Body of pancreas (tissue), 4 donors: ENCODE results near the gene MRPL28. TPM values are rescaled to one million over a fixed set of nuclear protein-coding genes. Genes with fewer than 3 reads are reported as not detected.

Experiments used
- ATAC-seq: fragments of 150-250 bp; one replicate; pipeline ENCODE4 v1.9.1; 2016
- DNase-seq, 4 donors: peaks; one replicate each; pipeline ENCODE4 v3.0.0-alpha.2; 2019
- H3K27ac ChIP-seq, 4 donors: fragments of 200-600 bp; sonication (generic); 1 replicate in 3 of 4; 2 replicates in 1 of 4; pipeline versions ENCODE4 v1.5.1 to v1.6.1; 2016 to 2019; ENCODE audit warnings: mild to moderate bottlenecking in 1 of 4, mixed read lengths in 1 of 4, moderate library complexity in 1 of 4
- H3K27me3 ChIP-seq, 2 donors: fragments of 200-600 bp; sonication (generic); one replicate each; pipeline ENCODE4 v1.6.0; 2016; ENCODE audit warnings: mild to moderate bottlenecking in 1 of 2
- H3K36me3 ChIP-seq, 2 donors: fragments of 200-600 bp; sonication (generic); replicated peaks in 1 of 2; 2 replicates each; pipeline ENCODE4 v1.5.1; 2016; ENCODE audit warnings: low read depth in 2 of 2; ENCODE audit not compliant: insufficient read depth in 1 of 2
- H3K4me1 ChIP-seq: fragments of 200-600 bp; sonication (generic); one replicate; pipeline ENCODE4 v1.6.0; 2016
- H3K4me3 ChIP-seq, 2 donors: fragments of 200-600 bp; sonication (generic); 1 replicate in 1 of 2; 2 replicates in 1 of 2; pipeline ENCODE4 v1.5.1; 2016 to 2019
- H3K9me3 ChIP-seq, 3 donors: fragments of 200-600 bp; sonication (generic); 1 replicate in 2 of 3; 2 replicates in 1 of 3; pipeline ENCODE4 v1.5.1; 2016
- POLR2A ChIP-seq, 3 donors: fragments of 450-650 bp; IDR thresholded peaks; one replicate each; pipeline ENCODE4 v1.6.1; 2016; ENCODE audit warnings: antibody characterized with exemption in 3 of 3, mild to moderate bottlenecking in 2 of 3
- WGBS, 2 donors: methylation state at CpG; one replicate each; pipeline ENCODE4 v1.1.5; 2017; 5-methylcytosine and 5-hydroxymethylcytosine counted together
- intact Hi-C: fragments of 100-400 bp; cut with DNase I; formaldehyde crosslinking; loops from one replicate; pipeline ENCODE4 v1.15.1; 2023
- total RNA-seq, 2 donors: library from RNA; depleted of rRNA; stranded (reverse); fragments of >200 nt; gene quantifications; one replicate each; pipeline ENCODE4 v1.1.0, GENCODE V29; 2016
- TF ChIP-seq, protein P1 (sequence below), 7 experiments: fragments of 450-650 bp in 4 of 7; fragments of 200-600 bp in 3 of 7; sonication (generic) in 3 of 7; IDR thresholded peaks; one replicate each; pipeline ENCODE4 v1.5.1; 2016 to 2019; ENCODE audit warnings: antibody characterized with exemption in 7 of 7

Gene MRPL28
- total RNA-seq, 2 donors from 2014 or later = 22.1 to 31.0 TPM

DNA sequence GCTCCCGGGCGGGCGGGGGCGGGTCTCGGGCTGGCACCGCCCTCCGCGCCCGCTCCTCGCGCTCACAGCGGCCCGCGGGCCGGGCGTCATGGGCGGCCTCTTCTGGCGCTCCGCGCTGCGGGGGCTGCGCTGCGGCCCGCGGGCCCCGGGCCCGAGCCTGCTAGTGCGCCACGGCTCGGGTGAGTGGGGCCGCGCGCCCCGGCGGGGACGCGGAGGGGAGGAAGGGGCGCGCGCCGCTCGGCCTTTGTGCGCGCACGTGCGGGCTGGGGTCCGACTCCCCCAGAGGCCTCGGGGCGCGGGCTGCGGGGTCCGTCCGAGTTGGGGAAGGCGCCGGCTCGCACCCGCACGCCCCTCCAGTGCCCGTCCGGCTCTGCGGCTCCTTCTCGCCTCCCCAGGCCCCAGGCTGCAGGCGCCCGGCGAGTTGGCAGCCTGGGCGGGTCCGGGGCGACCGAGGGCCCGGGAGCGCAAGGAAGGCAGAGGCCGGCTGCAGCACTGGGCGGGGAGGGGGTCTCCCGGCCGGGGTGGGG lies 26.9 kb upstream of the MRPL28 start, which contains the start of gene NME4:
NME4 (plus strand) TSS at position 65 of the 527 bp plus-strand sequence; CDS start at position 89, 24 bp downstream.
- Histone ChIP-seq H3K4me1 (peaks cover 28% of the 10 kb centered on the region), H3K27me3 (no peaks in the 10 kb centered on the region), H3K27ac (peak within 1 kb of the TSS; percentile 64 to 82 (median 66)), H3K36me3 (no peaks in the 10 kb centered on the region), H3K4me3 (peak within 1 kb of the TSS in 1 of 2 donors; percentile 28), H3K9me3 (no peaks in the 10 kb centered on the region)
- DNase-seq (peak in 2 of 4 donors; percentile 31 to 44), ATAC-seq (no peak)
- TF ChIP-seq, protein P1, sequence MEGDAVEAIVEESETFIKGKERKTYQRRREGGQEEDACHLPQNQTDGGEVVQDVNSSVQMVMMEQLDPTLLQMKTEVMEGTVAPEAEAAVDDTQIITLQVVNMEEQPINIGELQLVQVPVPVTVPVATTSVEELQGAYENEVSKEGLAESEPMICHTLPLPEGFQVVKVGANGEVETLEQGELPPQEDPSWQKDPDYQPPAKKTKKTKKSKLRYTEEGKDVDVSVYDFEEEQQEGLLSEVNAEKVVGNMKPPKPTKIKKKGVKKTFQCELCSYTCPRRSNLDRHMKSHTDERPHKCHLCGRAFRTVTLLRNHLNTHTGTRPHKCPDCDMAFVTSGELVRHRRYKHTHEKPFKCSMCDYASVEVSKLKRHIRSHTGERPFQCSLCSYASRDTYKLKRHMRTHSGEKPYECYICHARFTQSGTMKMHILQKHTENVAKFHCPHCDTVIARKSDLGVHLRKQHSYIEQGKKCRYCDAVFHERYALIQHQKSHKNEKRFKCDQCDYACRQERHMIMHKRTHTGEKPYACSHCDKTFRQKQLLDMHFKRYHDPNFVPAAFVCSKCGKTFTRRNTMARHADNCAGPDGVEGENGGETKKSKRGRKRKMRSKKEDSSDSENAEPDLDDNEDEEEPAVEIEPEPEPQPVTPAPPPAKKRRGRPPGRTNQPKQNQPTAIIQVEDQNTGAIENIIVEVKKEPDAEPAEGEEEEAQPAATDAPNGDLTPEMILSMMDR (IDR thresholded peaks at IDR 0.05) = no peak
- no peak for TF ChIP-seq POLR2A (IDR thresholded peaks at IDR 0.05)
- 0% methylated on average over 41 of the region's 75 CpGs; no CpG with 5 or more reads in 1 of the 2 donors for WGBS, 2 donors
- intact Hi-C loops = loop anchor here (5.0 kb wide), 1 partner anchor 85 kb away; no protein-coding TSS in a partner anchor

DNA sequence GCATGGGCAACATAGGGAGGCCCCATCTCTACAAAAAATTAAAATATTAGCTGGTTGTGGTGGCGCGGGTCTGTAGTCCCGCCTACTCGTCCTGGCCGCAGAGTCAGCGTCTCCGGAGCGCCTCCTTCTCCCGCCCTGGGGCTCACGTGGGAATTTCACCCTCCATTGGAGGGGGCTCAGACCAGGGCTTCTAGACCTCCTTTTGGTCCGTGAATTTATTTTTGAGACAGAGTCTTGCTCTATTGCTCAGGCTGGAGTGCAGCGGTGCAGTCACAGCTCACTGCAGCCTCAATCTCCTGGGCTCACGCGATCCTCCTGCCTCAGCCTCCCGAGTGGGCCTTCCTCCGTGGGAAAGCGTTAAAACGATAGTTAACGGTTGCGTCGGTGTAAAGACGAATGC lies 26.3 kb upstream of the MRPL28 start:
- WGBS, 2 donors = 20 to 29% methylated on average over 20 to 22 of the region's 22 CpGs
- peak overlapping the region in 3 of 4 donors; percentile 49 to 82 (median 64) for H3K27ac ChIP-seq
- H3K4me3 ChIP-seq = no peak overlapping the region
- H3K27me3 ChIP-seq = no peaks in the 10 kb centered on the region
- TF ChIP-seq POLR2A (IDR thresholded peaks at IDR 0.05) = no peak
- TF ChIP-seq, protein P1 (IDR thresholded peaks at IDR 0.05) = no peak
- intact Hi-C loops = loop anchor here (5.0 kb wide), 1 partner anchor 86 kb away; no protein-coding TSS in a partner anchor
- H3K9me3 ChIP-seq = no peaks in the 10 kb centered on the region
- ATAC-seq = no peak
- no peaks in the 10 kb centered on the region for H3K36me3 ChIP-seq
- peaks cover 27% of the 10 kb centered on the region for H3K4me1 ChIP-seq
- peak in 1 of 4 donors; percentile 41 for DNase-seq

DNA sequence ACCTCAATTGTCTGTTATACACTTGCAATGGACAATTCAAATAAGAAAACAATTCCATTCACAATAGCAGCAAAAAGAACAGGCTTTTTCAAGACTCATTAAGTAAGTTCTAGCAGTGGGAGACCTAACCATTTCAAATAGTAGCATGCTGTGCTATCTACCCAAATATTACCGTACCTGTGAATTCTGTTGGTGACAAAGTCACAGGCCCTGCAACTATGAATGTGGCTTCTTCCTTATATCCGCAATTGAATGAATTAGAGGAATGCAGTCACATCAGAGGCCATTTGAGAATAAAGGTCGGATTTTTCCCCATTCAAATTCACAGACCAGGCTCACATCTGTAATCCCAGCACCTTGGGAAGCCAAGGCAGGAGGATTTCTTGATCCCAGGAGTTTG lies 25.9 kb upstream of the MRPL28 start:
- H3K4me1 ChIP-seq = peaks cover 26% of the 10 kb centered on the region
- ATAC-seq = no peak
- H3K4me3 ChIP-seq = no peak overlapping the region
- WGBS, 2 donors = 30 to 50% methylated on average over 3 of the region's 3 CpGs
- intact Hi-C loops = loop anchor here (5.0 kb wide), 1 partner anchor 86 kb away; no protein-coding TSS in a partner anchor
- TF ChIP-seq POLR2A (IDR thresholded peaks at IDR 0.05) = no peak
- TF ChIP-seq, protein P1 (IDR thresholded peaks at IDR 0.05) = no peak
- DNase-seq = no peak
- no peaks in the 10 kb centered on the region for H3K36me3 ChIP-seq
- H3K9me3 ChIP-seq = no peaks in the 10 kb centered on the region
- peak overlapping the region in 3 of 4 donors; percentile 49 to 82 (median 64) for H3K27ac ChIP-seq
- no peaks in the 10 kb centered on the region for H3K27me3 ChIP-seq

GRCh38 chr16:392450-393030 lies 22.2 kb upstream of the MRPL28 start:
- intact Hi-C loops = no loop called here
- DNase-seq = no peak

More at GRCh38 chr16:392450-393030, 22.2 kb upstream of the MRPL28 start:
- Histone ChIP-seq H3K36me3 (no peaks in the 10 kb centered on the region), H3K4me3 (no peak overlapping the region), H3K27ac (no peak overlapping the region), H3K9me3 (no peaks in the 10 kb centered on the region), H3K4me1 (peaks cover 16% of the 10 kb centered on the region), H3K27me3 (no peaks in the 10 kb centered on the region)
- 92 to 98% methylated on average over 7 of the region's 7 CpGs for WGBS, 2 donors
- TF ChIP-seq, protein P1 (IDR thresholded peaks at IDR 0.05) = no peak
- TF ChIP-seq POLR2A (IDR thresholded peaks at IDR 0.05) = no peak
- ATAC-seq = no peak
